ENCODE results near the gene CSNK1A1. TPM values are rescaled to one million over a fixed set of nuclear protein-coding genes. Genes with fewer than 3 reads are reported as not detected.
"Not testable (repeated sequence)": the region's sequence is repeated elsewhere in the genome, so short reads cannot be mapped to it uniquely, and the experiment has no call there.

Gene CSNK1A1
- total RNA-seq, 2 experiments from 2014 or later: 183 to 188 TPM

DNA sequence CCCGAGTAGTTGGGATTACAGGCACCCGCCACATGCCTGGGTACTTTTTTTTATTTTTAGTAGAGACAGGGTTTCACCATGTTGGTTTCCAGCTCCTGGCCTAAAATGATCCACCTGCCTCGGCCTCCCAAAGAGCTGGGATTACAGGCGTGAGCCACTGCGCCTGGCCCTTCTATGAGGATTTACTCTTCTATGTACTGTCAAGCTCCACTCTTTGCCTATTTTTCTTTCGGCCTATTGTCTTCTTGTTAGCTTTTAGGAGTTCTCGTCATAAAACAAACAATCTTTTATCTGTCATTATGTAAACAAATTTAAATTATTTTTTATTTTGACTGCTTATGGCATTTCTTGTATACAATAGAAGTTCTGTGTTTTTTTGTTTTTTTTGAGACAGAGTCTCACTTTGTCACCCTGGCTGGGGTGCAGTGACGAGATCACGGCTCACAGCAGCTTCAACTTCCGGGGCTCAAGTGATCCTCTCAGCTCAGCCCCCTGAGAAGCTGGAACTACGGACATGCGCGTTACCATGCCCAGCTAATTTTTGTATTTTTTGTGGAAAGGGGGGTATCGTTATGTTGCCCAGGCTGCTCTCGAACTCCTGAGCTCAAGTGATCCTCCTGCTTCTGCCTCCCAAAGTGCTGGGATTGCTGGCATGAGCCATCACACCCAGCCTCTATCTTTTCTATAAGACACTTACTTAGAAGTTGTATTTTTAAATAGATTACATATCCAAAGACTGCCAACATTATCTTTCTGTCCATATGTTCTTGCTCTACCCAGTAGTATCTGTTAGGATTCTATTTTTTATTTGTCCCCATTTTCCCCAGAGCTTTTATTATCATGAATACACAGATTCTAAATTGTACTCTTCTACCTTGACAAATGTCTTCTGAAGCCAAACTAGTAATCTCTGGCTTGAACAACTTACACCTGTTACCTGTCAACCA, 29.2 kb downstream of the CSNK1A1 start:
- CTCF ChIA-PET: interaction anchor here (0.7 to 1.6 kb wide), 5 partner anchors 10 to 87 kb away, joined by 3 to 5 read pairs (median 3); no protein-coding TSS in a partner anchor
- intact Hi-C loops (cut with micrococcal nuclease): no loop called here
- Mint-ChIP-seq H3K27me3 (ENCODE audit: low read depth) (no peaks in the 10 kb centered on the region), H3K36me3 (ENCODE audit: low read depth) (peaks cover 43% of the 10 kb centered on the region), H3K4me3 (no peak overlapping the region), H3K4me1 (ENCODE audit: low read depth) (peaks cover 80% of the 10 kb centered on the region), H3K27ac (peak overlapping the region; percentile 48), H3K9me3 (no peaks in the 10 kb centered on the region)
- no peak for DNase-seq

GRCh38 chr5:149519601-149520000, 31.6 kb downstream of the CSNK1A1 start:
- H3K27ac Mint-ChIP-seq: no peak overlapping the region
- no peak for DNase-seq
- H3K4me3 Mint-ChIP-seq: no peak overlapping the region
- peaks cover 42% of the 10 kb centered on the region for H3K36me3 Mint-ChIP-seq (ENCODE audit: low read depth)
- no peaks in the 10 kb centered on the region for H3K27me3 Mint-ChIP-seq (ENCODE audit: low read depth)
- peaks cover 72% of the 10 kb centered on the region for H3K4me1 Mint-ChIP-seq (ENCODE audit: low read depth)
- H3K9me3 Mint-ChIP-seq: no peaks in the 10 kb centered on the region
- intact Hi-C loops (cut with micrococcal nuclease): loop anchor here (2.0 kb wide), 1 partner anchor 13 kb away; no protein-coding TSS in a partner anchor
- CTCF ChIA-PET: interaction anchor here (1.0 to 1.4 kb wide), 4 partner anchors 8 to 24 kb away, joined by 3 to 7 read pairs (median 4); no protein-coding TSS in a partner anchor

- Mint-ChIP-seq H3K27ac (no peak overlapping the region), H3K36me3 (ENCODE audit: low read depth) (peaks cover 35% of the 10 kb centered on the region), H3K4me1 (ENCODE audit: low read depth) (peaks cover 66% of the 10 kb centered on the region), H3K27me3 (ENCODE audit: low read depth) (no peaks in the 10 kb centered on the region), H3K9me3 (no peaks in the 10 kb centered on the region), H3K4me3 (no peak overlapping the region)
- CTCF ChIA-PET: interaction anchor here (0.6 to 1.4 kb wide), 4 partner anchors 9 to 25 kb away, joined by 4 to 7 read pairs (median 5); no protein-coding TSS in a partner anchor
- DNase-seq: no peak
- intact Hi-C loops (cut with micrococcal nuclease): loop anchor here (2.0 kb wide), 1 partner anchor 14 kb away; no protein-coding TSS in a partner anchor
Observed at GRCh38 chr5:149518620-149519019, 32.6 kb downstream of the CSNK1A1 start.

DNA sequence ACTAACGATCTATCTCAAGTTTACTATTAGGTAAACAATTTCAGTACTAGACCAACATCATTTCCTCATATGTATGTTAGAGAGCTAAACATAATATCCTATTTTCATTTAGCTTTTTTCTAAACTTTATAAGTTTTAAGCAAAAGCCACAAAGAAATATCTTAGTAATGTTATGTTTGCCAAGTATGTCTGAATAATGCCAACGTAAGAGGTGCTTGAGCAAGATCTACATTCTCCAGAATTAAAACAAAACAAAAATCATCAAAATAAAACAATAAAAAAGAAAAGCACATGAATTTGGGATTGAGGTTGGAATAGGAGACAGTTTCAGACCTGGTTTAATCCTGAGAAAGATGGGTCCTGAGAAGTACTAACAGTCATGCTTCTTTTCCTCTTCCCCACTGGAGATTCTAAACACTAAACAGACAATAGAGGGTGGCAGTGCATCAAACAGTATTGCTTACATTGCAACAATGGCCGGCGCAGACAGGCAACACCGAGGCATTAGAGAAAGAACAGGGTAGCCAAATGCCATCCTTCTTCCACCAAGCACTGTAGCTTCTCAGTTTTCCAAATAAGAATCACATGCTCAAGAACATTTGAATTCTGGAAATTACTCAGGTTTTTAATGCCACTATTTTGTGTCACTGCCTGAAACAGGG, 33.6 kb downstream of the CSNK1A1 start:
- CTCF ChIA-PET: interaction anchor here (1.0 to 1.9 kb wide), 2 partner anchors 28 to 75 kb away, joined by 3 to 10 read pairs; no protein-coding TSS in a partner anchor

GRCh38 chr5:149514512-149514911, 36.7 kb downstream of the CSNK1A1 start:
- CTCF ChIA-PET: interaction anchor here (0.9 to 1.2 kb wide), 3 partner anchors 10 to 104 kb away, joined by 3 to 4 read pairs (median 3); no protein-coding TSS in a partner anchor
- intact Hi-C loops (cut with micrococcal nuclease): no loop called here
- Mint-ChIP-seq H3K27me3 (ENCODE audit: low read depth) (no peaks in the 10 kb centered on the region), H3K4me1 (ENCODE audit: low read depth) (peaks cover 37% of the 10 kb centered on the region), H3K27ac (no peak overlapping the region), H3K9me3 (no peaks in the 10 kb centered on the region), H3K4me3 (no peak overlapping the region), H3K36me3 (ENCODE audit: low read depth) (peaks cover 20% of the 10 kb centered on the region)
- no peak for DNase-seq

More for the DNA sequence above, 33.6 kb downstream of the CSNK1A1 start:
- H3K27ac Mint-ChIP-seq: no peak overlapping the region
- peaks cover 64% of the 10 kb centered on the region for H3K4me1 Mint-ChIP-seq (ENCODE audit: low read depth)
- H3K36me3 Mint-ChIP-seq (ENCODE audit: low read depth): peaks cover 39% of the 10 kb centered on the region
- no peak overlapping the region for H3K4me3 Mint-ChIP-seq
- no peak for DNase-seq
- H3K9me3 Mint-ChIP-seq: no peaks in the 10 kb centered on the region
- intact Hi-C loops (cut with micrococcal nuclease): loop anchor here (2.0 kb wide), 1 partner anchor 15 kb away; no protein-coding TSS in a partner anchor
- no peaks in the 10 kb centered on the region for H3K27me3 Mint-ChIP-seq (ENCODE audit: low read depth)

- H3K4me3 Mint-ChIP-seq; DNase-seq; H3K9me3 Mint-ChIP-seq; H3K27ac Mint-ChIP-seq; H3K27me3 Mint-ChIP-seq (ENCODE audit: low read depth); intact Hi-C loops (cut with micrococcal nuclease): not testable (repeated sequence)
- Mint-ChIP-seq H3K36me3 (ENCODE audit: low read depth) (peaks cover 18% of the 10 kb centered on the region), H3K4me1 (ENCODE audit: low read depth) (peaks cover 28% of the 10 kb centered on the region)
- CTCF ChIA-PET: interaction anchor here (0.9 kb wide), 1 partner anchor 12 kb away, joined by 3 read pairs; no protein-coding TSS in a partner anchor
Observed at GRCh38 chr5:149513372-149513947, 37.8 kb downstream of the CSNK1A1 start.

- CTCF ChIA-PET: interaction anchor here (0.6 kb wide), 1 partner anchor 126 kb away, joined by 3 read pairs; no protein-coding TSS in a partner anchor
- no peak overlapping the region for H3K27ac Mint-ChIP-seq
- intact Hi-C loops (cut with micrococcal nuclease): no loop called here
Observed at GRCh38 chr5:149510136-149510535, 41.1 kb downstream of the CSNK1A1 start.

DNA sequence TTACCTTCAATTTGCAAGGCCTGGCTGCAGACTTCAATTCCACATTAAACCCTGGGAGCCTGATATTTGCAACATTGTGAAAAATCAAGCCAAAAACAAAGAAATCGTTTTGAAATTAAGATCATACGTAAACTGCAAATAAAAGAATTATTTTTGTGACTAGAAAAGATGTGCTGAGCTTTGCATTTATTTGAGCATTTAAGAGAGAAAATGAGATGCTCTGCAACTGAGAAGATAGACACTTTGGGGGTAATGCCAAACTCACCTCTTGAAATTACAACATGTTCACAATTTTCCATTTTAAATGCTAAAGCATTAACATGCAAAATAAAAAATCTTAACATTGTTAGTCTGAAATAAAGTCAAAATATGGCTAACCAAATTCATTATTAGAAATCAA, 46.6 kb downstream of the CSNK1A1 start:
- H3K4me1 Mint-ChIP-seq (ENCODE audit: low read depth): no peaks in the 10 kb centered on the region
- no peak overlapping the region for H3K27ac Mint-ChIP-seq
- H3K36me3 Mint-ChIP-seq (ENCODE audit: low read depth): peaks cover 46% of the 10 kb centered on the region
- intact Hi-C loops (cut with micrococcal nuclease): no loop called here
- no peaks in the 10 kb centered on the region for H3K9me3 Mint-ChIP-seq
- H3K27me3 Mint-ChIP-seq (ENCODE audit: low read depth): no peaks in the 10 kb centered on the region
- no peak for DNase-seq
- CTCF ChIA-PET: no interaction called here
- H3K4me3 Mint-ChIP-seq: no peak overlapping the region

More at GRCh38 chr5:149510136-149510535, 41.1 kb downstream of the CSNK1A1 start:
- peaks cover 4% of the 10 kb centered on the region for H3K4me1 Mint-ChIP-seq (ENCODE audit: low read depth)
- H3K36me3 Mint-ChIP-seq (ENCODE audit: low read depth): peaks cover 31% of the 10 kb centered on the region
- no peaks in the 10 kb centered on the region for H3K9me3 Mint-ChIP-seq
- no peaks in the 10 kb centered on the region for H3K27me3 Mint-ChIP-seq (ENCODE audit: low read depth)
- no peak for DNase-seq
- H3K4me3 Mint-ChIP-seq: no peak overlapping the region

DNA sequence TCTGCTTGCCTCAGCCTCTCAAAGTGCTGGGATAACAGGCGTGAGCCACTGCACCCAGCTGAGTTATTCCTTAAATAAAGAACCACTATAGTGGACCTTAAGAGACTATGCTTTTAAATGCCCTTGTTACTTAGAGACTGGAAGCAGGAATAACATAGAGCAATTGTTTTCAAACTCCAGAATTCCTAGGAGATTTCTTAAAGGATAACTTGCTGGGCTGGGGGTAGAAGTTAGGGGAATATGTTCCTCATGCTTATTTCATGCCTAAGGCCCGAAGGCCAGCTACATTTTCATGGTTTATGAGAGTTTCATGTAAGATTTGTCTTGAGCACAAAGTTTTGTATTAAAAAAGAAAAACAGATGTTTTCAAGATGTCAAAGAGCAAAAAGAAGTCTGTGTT, 48.2 kb downstream of the CSNK1A1 start:
- H3K36me3 Mint-ChIP-seq (ENCODE audit: low read depth): peaks cover 44% of the 10 kb centered on the region
- CTCF ChIA-PET: interaction anchor here (0.7 to 1.0 kb wide), 2 partner anchors 12 to 472 kb away, joined by 3 read pairs; no protein-coding TSS in a partner anchor
- no peaks in the 10 kb centered on the region for H3K4me1 Mint-ChIP-seq (ENCODE audit: low read depth)
- H3K27me3 Mint-ChIP-seq (ENCODE audit: low read depth): no peaks in the 10 kb centered on the region
- no peaks in the 10 kb centered on the region for H3K9me3 Mint-ChIP-seq
- intact Hi-C loops (cut with micrococcal nuclease): no loop called here
- H3K27ac Mint-ChIP-seq: no peak overlapping the region
- DNase-seq: no peak
- H3K4me3 Mint-ChIP-seq: no peak overlapping the region

- Mint-ChIP-seq H3K27ac (no peak overlapping the region), H3K4me3 (no peak overlapping the region), H3K9me3 (no peaks in the 10 kb centered on the region), H3K36me3 (ENCODE audit: low read depth) (peaks cover 44% of the 10 kb centered on the region), H3K27me3 (ENCODE audit: low read depth) (no peaks in the 10 kb centered on the region), H3K4me1 (ENCODE audit: low read depth) (no peaks in the 10 kb centered on the region)
- no peak for DNase-seq
- intact Hi-C loops (cut with micrococcal nuclease): no loop called here
- CTCF ChIA-PET: interaction anchor here (0.6 to 0.7 kb wide), 3 partner anchors 62 to 294 kb away, joined by 3 to 4 read pairs (median 3); no protein-coding TSS in a partner anchor
Observed at GRCh38 chr5:149500922-149501582, 50.2 kb downstream of the CSNK1A1 start.

- Mint-ChIP-seq H3K9me3 (no peaks in the 10 kb centered on the region), H3K4me1 (ENCODE audit: low read depth) (no peaks in the 10 kb centered on the region), H3K4me3 (no peak overlapping the region), H3K36me3 (ENCODE audit: low read depth) (peaks cover 40% of the 10 kb centered on the region), H3K27me3 (ENCODE audit: low read depth) (no peaks in the 10 kb centered on the region), H3K27ac (no peak overlapping the region)
- intact Hi-C loops (cut with micrococcal nuclease): no loop called here
- CTCF ChIA-PET: no interaction called here
- no peak for DNase-seq
Observed at GRCh38 chr5:149498724-149499336, 52.4 kb downstream of the CSNK1A1 start.
